GM10248 (cell line): ENCODE results near the gene MDN1.
"Not testable (repeated sequence)": the region's sequence is repeated elsewhere in the genome, so short reads cannot be mapped to it uniquely, and the experiment has no call there.

Experiments
- CTCF ChIA-PET: fragments of 300-600 bp; sonication (Branson Sonifier 250); formaldehyde crosslinking; extraction: SDS; loops from one replicate; lab custom pipeline; 2021; ENCODE audit warnings: antibody characterized with exemption; lab: Yijun Ruan, JAX
- POLR2A ChIA-PET: fragments of 350-650 bp; sonication (Branson Sonifier 250); formaldehyde crosslinking; extraction: SDS; loops from one replicate; lab custom pipeline; 2020; ENCODE audit warnings: antibody characterized with exemption; lab: Yijun Ruan, JAX
- DNase-seq: peaks from one replicate; pipeline ENCODE4 v3.0.0; 2012; ENCODE audit errors: extremely low spot score
- TF ChIP-seq, protein P1 (sequence below): IDR thresholded peaks from 2 replicates; pipeline ENCODE4 v1.5.1; 2012; ENCODE audit warnings: mild to moderate bottlenecking, low read depth; ENCODE audit errors: extremely low read depth, missing control alignments, control extremely low read depth

Gene MDN1

DNA sequence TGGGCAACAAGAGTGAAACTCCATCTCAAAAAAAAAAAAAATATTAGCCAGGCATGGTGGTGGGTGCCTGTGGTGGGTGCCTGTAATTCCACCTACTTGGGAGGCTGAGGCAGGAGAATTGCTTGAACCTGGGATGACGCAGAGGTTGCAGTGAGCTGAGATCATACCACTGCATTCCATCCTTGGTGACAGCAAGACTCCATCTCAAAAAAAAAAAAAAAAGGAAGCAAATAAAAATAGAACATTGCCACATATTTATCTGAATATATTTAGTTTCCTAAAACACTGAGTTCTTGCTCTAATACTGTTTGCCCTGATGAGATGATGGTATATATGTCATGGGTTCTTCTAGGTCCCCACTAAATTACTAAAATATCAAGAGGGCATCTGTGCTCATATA lies 38.4 kb upstream of the MDN1 start:
- ChIA-PET POLR2A (no interaction called here), CTCF (interaction anchor here (1.1 to 1.3 kb wide), 2 partner anchors 11 to 17 kb away, joined by 3 read pairs; no protein-coding TSS in a partner anchor)
- TF ChIP-seq, protein P1, sequence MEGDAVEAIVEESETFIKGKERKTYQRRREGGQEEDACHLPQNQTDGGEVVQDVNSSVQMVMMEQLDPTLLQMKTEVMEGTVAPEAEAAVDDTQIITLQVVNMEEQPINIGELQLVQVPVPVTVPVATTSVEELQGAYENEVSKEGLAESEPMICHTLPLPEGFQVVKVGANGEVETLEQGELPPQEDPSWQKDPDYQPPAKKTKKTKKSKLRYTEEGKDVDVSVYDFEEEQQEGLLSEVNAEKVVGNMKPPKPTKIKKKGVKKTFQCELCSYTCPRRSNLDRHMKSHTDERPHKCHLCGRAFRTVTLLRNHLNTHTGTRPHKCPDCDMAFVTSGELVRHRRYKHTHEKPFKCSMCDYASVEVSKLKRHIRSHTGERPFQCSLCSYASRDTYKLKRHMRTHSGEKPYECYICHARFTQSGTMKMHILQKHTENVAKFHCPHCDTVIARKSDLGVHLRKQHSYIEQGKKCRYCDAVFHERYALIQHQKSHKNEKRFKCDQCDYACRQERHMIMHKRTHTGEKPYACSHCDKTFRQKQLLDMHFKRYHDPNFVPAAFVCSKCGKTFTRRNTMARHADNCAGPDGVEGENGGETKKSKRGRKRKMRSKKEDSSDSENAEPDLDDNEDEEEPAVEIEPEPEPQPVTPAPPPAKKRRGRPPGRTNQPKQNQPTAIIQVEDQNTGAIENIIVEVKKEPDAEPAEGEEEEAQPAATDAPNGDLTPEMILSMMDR = no peak
- no peak for DNase-seq

DNA sequence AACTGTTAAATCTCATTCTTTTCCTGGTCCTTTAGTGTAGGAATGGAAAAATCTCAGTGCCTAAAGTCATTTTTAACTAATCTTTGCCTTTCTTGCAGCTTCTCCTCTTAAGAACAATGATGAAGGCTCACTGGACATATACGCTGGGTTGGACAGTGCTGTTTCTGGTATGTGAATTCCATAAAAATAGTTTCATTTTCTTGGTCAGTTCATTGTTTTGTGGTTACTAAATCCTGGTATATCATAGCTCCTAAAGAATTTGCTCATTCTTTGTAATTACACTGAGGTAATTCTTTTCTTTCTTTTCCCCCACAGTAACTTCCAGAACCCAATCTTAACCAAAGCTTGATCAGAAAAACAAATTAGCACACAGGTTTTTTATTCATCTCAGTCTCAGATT lies 33.5 kb upstream of the MDN1 start:
- DNase-seq = no peak
- TF ChIP-seq, protein P1 = no peak
- POLR2A ChIA-PET = interaction anchor here (0.6 kb wide), 1 partner anchor 34 kb away, joined by 4 read pairs; no protein-coding TSS in a partner anchor
- CTCF ChIA-PET = no interaction called here

DNA sequence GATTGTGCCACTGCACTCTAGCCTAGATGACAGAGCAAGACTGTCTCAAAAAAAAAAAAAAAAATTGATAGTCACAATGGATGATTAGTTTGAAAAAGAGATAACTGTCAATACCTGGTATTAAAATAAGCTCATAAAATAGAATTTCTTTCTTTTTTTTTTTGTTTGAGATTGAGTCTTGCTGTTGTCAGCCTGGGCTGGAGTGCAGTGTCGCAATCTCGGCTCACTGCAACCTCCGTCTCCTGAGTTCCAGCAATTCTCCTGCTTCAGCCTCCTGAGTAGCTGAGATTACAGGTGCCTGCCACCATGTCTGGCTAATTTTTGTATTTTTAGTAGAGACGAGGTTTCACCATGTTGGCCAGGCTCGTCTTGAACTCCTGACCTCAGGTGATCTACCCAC lies 27.9 kb upstream of the MDN1 start:
- ChIA-PET POLR2A (interaction anchor here (0.7 kb wide), 1 partner anchor 33 kb away, joined by 3 read pairs; no protein-coding TSS in a partner anchor), CTCF (interaction anchor here (1.1 kb wide), 1 partner anchor 10 kb away, joined by 3 read pairs; no protein-coding TSS in a partner anchor)
- DNase-seq = not testable (repeated sequence)

DNA sequence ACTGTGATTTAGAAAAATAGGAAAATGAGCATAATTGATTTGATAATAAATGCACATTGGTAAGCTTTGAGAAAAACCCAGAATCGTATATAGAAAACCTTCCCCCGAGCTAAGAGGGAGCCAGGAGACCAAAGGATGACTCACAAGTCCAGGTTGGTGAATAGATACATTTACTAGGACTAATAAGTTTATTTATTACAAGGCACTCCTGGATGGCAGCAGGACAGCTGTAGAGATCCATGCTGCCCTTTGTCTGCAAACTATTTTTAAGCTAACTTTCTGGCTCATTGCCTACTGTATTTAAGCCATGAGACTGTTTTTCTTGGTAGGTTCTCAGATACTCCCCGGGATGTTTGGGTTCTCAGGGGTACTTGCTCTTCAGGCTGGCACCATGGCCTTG lies 23.5 kb upstream of the MDN1 start:
- POLR2A ChIA-PET = no interaction called here
- DNase-seq = no peak
- CTCF ChIA-PET = interaction anchor here (1.8 kb wide), 1 partner anchor 13 kb away, joined by 4 read pairs; no protein-coding TSS in a partner anchor
- TF ChIP-seq, protein P1 = no peak

DNA sequence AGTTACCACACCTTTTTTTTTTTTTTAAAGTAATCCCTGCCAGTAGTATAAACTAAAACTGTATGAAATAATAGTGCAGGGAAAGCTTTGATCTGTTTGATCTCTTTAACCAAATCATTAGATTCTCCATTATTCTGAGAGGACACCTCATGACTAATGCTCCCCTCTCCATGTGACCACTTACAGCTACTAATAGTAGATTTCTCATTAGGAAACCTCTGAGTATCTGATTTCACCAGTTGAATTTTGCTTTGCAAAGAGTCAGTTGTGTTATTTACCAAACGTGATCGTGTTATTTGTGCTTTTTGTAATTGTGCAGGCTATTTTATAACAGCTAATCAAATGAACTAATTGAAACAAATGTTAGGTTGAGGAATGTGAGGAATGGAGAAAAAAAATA lies 22.6 kb upstream of the MDN1 start:
- ChIA-PET POLR2A (no interaction called here), CTCF (interaction anchor here (1.8 kb wide), 1 partner anchor 13 kb away, joined by 4 read pairs; no protein-coding TSS in a partner anchor)
- TF ChIP-seq, protein P1 = no peak
- DNase-seq = no peak

DNA sequence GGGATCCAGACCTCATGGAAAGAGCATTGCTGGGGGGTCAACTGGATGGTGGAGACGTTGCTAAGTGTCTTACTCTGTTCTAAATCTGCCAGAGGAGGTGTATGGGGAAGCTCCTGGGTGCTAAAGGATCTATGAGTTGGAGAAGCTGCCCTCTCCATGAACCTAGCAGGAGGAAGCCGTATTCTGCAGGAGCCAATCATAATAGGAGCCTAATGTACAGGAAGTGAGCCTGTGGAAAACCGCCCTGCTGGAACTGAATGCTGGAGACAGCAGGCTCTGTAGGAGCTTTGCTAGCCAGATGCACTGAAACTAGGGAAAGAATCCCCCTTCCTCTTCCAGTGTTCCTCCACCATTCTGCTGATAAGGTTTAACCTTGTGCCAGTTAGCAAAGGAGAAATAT lies 20.9 kb upstream of the MDN1 start:
- DNase-seq = no peak
- TF ChIP-seq, protein P1 = no peak
- ChIA-PET POLR2A (no interaction called here), CTCF (interaction anchor here (0.9 to 1.3 kb wide), 2 partner anchors 11 to 17 kb away, joined by 3 to 4 read pairs; partner anchors contain the start of gene CASP8AP2)

DNA sequence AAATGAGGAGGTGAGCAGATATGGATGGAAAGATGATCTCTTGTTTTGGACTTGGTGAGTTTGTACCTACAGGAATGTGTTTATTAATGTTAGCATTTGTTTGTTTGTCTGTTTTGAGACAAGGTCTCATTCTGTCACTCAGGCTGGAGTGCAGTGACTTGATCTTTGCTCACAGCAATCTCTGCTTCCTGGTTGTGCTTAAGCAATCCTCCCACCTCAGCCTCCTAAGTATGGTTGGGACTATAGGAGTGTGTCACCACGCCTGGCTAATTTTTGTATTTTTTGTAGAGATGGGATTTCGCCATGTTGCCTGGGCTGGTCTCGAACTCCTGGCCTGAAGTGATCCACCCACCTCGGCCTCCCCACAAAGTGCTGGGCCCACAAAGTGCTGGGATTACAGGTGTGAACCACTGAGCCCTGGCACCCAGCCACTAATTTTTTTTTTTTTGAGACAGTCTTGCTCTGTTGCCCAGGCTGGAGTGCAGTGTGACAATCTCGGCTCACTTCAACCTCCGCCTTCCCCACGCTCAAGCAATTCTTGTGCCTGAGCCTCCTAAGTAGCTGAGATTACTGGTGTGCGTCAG lies 17.1 kb upstream of the MDN1 start:
- TF ChIP-seq, protein P1 = no peak
- POLR2A ChIA-PET = no interaction called here
- DNase-seq = no peak
- CTCF ChIA-PET = no interaction called here
